OCI-LY7 (cell line): ENCODE data around the gene AFDN.

Experiments used
- CTCF ChIP-seq: fragments of 200-600 bp; sonication (generic); conservative IDR thresholded peaks from 2 replicates; pipeline ENCODE4 v1.5.1; 2014; ENCODE audit warnings: mild to moderate bottlenecking, antibody characterized with exemption, low read length, moderate library complexity, mixed read lengths
- EZH2phosphoT487 ChIP-seq: fragments of 200-600 bp; sonication (generic); IDR thresholded peaks from 2 replicates; pipeline ENCODE4 v1.6.1; 2018; ENCODE audit warnings: low read depth, borderline replicate concordance, mild to moderate bottlenecking, mixed run types, antibody characterized with exemption, low read length, moderate library complexity, mixed read lengths

GRCh38 chr6:167800549-167800948 is 26.2 kb upstream of the AFDN start:
- TF ChIP-seq CTCF: no peak
- TF ChIP-seq EZH2phosphoT487: no peak
